CD4-positive, alpha-beta T cell treated with Interleukin-10 for 1 hour (primary cell): ENCODE measurements around the gene BPGM.

ENCODE experiments used
- DNase-seq: peaks from one replicate; pipeline ENCODE4 v3.0.0-alpha.2; 2020

Gene BPGM

DNA sequence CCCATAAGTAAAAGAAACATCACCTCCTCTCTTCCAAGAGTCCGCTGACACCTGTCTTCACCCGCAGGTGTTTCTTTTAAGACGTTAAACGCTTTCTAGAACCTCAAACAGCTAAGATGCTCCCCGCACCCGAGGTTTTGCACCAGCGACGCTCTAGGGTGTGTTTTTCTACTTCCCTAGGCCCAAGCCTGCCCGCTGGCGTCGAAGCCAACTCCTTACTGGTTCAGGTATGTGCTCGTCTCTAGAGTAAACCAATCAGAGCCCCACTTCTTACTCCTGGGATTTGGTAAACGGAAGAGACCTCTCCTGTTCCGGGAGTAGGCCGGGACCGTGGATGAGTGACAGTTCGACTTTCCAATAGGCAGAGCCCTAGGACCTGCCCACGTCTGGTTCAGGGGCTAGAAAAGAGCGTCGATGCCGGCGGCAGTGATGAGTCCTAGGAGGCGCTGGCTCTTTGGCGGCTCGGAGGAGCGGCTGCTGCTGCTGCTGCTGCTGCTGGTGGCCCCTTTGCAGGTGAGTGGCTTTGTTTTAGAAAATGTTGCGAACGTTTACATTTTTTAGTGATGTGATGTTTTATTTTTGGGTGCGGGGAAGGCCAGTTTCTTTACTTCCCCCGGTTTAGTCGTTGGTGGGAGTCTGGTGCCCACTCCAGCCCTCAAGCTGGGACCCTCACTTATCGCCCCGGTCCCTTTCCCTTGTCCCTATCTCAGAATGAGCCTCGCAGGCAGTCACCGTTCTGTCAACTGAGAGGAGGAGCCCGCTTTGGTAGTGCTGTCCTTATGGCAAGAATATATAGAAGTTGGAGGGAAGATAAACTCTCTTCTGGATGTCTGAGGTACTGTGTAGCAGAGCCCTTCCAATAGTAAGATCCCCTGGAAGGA is at the start of gene BPGM:
BPGM (plus strand) TSS at position 429 of the 881 bp plus-strand sequence. CDS start 14,655 bp downstream, outside the sequence.
- peak; percentile 100 for DNase-seq

GRCh38 chr7:134599371-134599770 is 47.3 kb upstream of the BPGM start:
- DNase-seq: no peak

GRCh38 chr7:134601459-134601858 is 45.2 kb upstream of the BPGM start:
- no peak for DNase-seq

DNA sequence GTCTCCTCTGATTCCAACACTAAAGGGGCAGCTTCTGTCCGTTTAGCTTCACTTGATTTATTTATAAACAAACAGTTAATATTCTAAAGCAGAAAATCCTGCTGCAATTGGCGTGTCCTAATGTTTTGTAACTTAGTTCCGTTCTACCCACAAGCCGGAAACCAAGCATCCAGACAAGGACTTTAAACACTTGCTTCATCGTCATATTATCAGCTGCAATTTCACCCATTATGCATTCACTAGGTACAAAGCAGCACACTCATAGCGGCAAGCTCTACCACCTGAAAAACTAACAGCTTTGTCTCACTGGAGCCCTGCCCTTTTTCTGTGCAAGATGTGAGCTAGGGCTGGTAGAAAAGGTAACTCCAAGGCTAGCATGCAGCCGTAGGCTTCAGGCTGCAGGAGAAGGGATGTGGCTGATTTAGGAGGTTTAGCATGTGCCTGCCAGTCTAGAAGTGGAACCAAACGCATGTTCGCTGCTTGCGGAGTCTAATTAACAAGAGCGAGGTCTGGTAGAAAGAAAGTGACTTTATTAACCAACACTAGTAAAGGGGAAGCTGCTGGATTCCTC is 43.7 kb upstream of the BPGM start:
- no peak for DNase-seq

GRCh38 chr7:134605978-134606923 is 40.4 kb upstream of the BPGM start:
- DNase-seq: peak; percentile 64

- DNase-seq: no peak
Measured at GRCh38 chr7:134611611-134612151, 35.0 kb upstream of the BPGM start.

DNA sequence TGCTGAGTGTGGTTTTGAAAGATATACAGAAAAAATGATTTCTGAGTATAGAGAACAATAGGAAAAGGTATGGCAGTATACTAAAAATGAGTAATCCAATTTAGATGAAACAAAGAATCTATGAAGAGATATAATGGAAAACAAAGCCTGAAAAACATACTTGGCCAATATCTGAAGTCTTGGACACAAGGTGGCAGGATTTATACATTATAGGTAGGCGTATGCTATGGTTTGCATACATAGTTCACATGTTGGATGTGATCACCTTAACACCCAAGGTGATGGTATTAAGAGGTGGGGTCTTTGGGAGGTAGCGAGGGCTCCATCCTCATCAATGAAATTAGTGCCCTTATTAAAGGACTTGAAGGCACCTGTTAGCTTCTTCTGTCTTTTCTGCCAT is 34.5 kb upstream of the BPGM start:
- DNase-seq: no peak

GRCh38 chr7:134613623-134614347 is 32.9 kb upstream of the BPGM start:
- DNase-seq: no peak

GRCh38 chr7:134616611-134617010 is 30.0 kb upstream of the BPGM start:
- DNase-seq: no peak

GRCh38 chr7:134618756-134619530 is 27.7 kb upstream of the BPGM start:
- DNase-seq: no peak

DNA sequence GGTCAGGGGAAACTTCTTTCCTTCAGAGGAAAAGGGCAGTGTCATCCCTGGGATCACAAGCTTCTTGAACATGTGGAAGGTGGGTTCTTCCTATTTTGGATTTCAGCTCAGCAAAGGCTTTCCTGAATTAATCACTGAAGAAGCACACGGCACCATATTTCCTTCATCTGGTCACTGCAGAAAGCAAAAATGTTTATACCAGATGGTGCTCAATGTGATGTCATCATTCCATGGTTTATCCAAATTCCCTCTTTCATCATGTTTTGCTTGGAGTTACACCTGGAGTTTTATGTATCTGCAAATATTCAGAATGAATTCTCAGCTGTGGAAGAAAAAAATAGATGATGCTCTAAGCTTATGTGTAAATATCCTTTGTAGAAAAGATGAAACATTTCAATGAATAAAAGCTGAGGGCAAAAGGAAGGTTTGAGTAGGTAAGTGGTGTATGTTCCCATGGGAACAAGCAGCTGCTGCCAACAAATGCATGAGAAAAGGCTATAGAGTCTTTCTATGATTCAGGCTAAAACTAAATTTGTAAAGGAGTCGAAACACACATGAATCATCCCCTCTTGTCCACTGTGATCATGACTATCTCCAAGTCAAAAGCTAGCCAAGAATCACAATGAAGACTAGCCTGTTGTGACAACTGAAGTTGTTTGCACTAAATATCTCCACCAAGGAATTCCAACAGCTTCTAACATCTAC is 26.9 kb upstream of the BPGM start:
- no peak for DNase-seq

DNA sequence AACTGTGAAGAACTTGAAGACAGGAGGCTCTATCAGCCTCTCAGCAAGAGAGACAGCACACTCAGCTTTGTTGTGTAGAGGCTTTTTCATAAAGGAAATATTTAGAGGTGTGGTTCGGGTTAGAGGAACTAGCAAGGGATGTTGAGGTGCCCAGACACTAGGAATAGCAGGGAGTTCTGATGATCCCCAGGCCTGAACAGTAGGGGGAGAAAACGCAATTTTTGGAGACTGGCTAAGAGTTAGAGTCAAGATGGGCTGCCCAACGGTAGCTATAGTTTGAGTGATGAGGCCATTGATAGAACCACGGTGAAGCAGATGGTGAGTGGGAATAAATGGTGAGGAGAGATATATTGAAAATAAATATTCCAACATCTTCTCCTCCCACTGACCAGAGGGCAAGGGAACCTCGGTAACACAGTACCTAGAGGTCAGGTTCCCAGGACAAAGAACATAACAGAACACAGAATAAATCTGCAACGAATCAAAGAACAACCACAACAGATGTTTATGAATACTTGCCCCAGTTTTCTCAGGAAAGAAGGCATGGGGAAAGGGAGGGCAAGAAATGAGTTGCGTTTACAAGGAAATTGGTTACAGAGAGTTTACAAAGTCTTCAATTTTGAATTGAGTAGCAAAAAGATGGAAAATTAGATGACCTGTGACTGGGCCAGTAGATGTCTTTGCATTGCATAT is 24.2 kb upstream of the BPGM start:
- DNase-seq: no peak

GRCh38 chr7:134623193-134623592 is 23.5 kb upstream of the BPGM start:
- no peak for DNase-seq

- DNase-seq: no peak
Measured at GRCh38 chr7:134625550-134625949, 21.1 kb upstream of the BPGM start.

GRCh38 chr7:134627109-134627774 is 19.4 kb upstream of the BPGM start:
- no peak for DNase-seq

DNA sequence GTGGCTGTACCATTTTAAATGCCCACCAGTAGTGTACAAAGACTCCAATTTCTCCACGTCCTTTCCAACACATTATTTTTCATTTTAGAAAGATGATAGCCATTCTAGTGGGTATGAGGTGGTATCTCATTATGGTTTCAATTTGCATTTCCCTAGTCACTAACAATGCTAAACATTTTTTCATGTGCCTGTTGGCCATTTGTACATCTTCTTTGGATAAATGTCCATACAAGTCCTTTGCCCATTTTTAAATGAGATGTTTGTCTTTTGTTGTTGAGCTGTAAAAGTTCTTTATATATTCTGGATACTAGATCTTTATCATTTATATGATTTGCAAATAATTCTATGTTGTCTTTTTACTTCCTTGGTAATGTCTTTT is 18.9 kb upstream of the BPGM start:
- no peak for DNase-seq

- DNase-seq: no peak
Measured at GRCh38 chr7:134629445-134629844, 17.2 kb upstream of the BPGM start.

- no peak for DNase-seq
Measured at GRCh38 chr7:134630237-134630636, 16.4 kb upstream of the BPGM start.

GRCh38 chr7:134630893-134631292 is 15.8 kb upstream of the BPGM start:
- no peak for DNase-seq

DNA sequence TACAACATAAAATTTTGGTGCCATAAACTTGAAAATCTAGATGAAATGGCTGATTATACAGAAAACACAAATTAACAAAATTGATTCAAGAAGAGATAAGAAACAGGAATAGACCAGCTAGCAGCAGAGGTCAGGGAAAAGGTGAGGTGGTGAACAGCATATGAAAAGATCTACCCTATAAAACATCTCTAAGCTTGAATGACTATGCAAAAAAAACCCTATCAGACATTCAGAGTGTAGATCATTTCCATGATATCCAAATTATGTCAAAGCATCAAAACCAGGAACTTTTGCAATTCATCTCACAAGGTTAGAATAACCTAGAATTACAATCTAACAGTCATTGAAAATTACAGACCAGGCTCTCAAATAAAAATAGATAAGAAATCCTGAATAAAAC is 14.6 kb upstream of the BPGM start:
- no peak for DNase-seq
